HG02938 (cell line): ENCODE data around the gene HOXB7.

ENCODE experiments used
- ATAC-seq: cut with Tn5 transposase; IDR thresholded peaks from one replicate; pipeline ENCODE4 v1.9.1; 2021; ENCODE audit warnings: mild to moderate bottlenecking, moderate library complexity; ENCODE audit not compliant: unreplicated experiment

HOXB7 gene

GRCh38 chr17:48637323-48638260, 26.8 kb upstream of the HOXB7 start:
- ATAC-seq = no peak

GRCh38 chr17:48636177-48637018, 25.6 kb upstream of the HOXB7 start:
- no peak for ATAC-seq

- no peak for ATAC-seq
These were observed 23.8 kb upstream of the HOXB7 start for GRCh38 chr17:48634493-48635208.

- no peak for ATAC-seq
These were observed 22.5 kb upstream of the HOXB7 start for GRCh38 chr17:48633266-48633677.

- no peak for ATAC-seq
These were observed 21.9 kb upstream of the HOXB7 start for GRCh38 chr17:48632579-48633265.

- no peak for ATAC-seq
These were observed 21.1 kb upstream of the HOXB7 start for GRCh38 chr17:48631693-48632578.

GRCh38 chr17:48630925-48631692, 20.3 kb upstream of the HOXB7 start:
- ATAC-seq = no peak

GRCh38 chr17:48630009-48630924, 19.4 kb upstream of the HOXB7 start:
- no peak for ATAC-seq

GRCh38 chr17:48629411-48629759, 18.6 kb upstream of the HOXB7 start:
- ATAC-seq = no peak

- no peak for ATAC-seq
These were observed 18.0 kb upstream of the HOXB7 start for GRCh38 chr17:48628649-48629410.

- no peak for ATAC-seq
These were observed 17.1 kb upstream of the HOXB7 start for GRCh38 chr17:48627623-48628521.

GRCh38 chr17:48627118-48627597, 16.3 kb upstream of the HOXB7 start:
- no peak for ATAC-seq

- ATAC-seq = no peak
These were observed 15.7 kb upstream of the HOXB7 start, which contains the start of gene HOXB9 for GRCh38 chr17:48626245-48627117. HOXB9 (minus strand) TSS chr17:48626358; CDS start chr17:48626269, 89 bp downstream.

GRCh38 chr17:48625495-48626244, 14.9 kb upstream of the HOXB7 start:
- ATAC-seq = no peak
